ENCODE measurements around the gene REP15. TPM values are rescaled to one million over a fixed set of nuclear protein-coding genes. Genes with fewer than 3 reads are reported as not detected.

Gene REP15
- total and polyA plus RNA-seq, 2 experiments from 2014 or later = 0.38 to 0.89 TPM

DNA sequence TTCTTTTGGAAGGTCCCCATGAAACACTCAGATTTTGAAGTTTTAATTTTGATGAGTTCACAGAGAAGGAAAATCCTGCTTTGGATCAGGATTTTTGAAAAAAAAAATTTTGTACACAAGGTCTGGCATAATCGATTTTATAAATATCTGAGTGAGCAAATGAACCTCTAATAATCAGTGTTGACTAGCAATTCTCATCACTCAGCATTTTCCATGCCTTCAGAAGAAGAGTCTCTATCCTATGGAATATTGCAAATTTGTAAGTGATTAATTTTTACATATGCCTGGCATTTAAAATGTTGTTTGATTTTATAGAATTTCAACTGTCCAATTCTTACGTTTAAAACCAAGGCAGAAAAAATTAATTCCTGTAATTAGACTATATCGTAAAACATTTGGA is 30.5 kb upstream of the REP15 start:
- no peak for ATAC-seq
- Mint-ChIP-seq H3K27me3 (ENCODE audit: insufficient read depth, low read depth, poor library complexity) (no peaks in the 10 kb centered on the region), H3K4me1 (no peaks in the 10 kb centered on the region), H3K4me3 (no peak overlapping the region), H3K9me3 (no peaks in the 10 kb centered on the region), H3K27ac (no peak overlapping the region), H3K36me3 (ENCODE audit: low read depth) (peaks cover 6% of the 10 kb centered on the region; the same call in 2 of the 3 replicates)
- Histone ChIP-seq H3K4me2 (no peak overlapping the region), H3K4me1 (ENCODE audit: insufficient read depth) (no peaks in the 10 kb centered on the region), H3K27ac (ENCODE audit: low read depth) (no peak overlapping the region), H3K36me3 (ENCODE audit: insufficient read depth) (peaks cover 4% of the 10 kb centered on the region; the same call in 1 of the 2 replicates), H3K27me3 (ENCODE audit: insufficient read depth) (no peaks in the 10 kb centered on the region), H2AFZ (no peak overlapping the region), H3K9me2 (ENCODE audit: insufficient read depth) (no peaks in the 10 kb centered on the region), H4K20me1 (replicated peaks; ENCODE audit: insufficient read depth) (no peaks in the 10 kb centered on the region), H3F3A (replicated peaks; ENCODE audit: low read depth) (no peaks in the 10 kb centered on the region), H3K4me3 (no peak overlapping the region), H3K79me2 (replicated peaks; ENCODE audit: insufficient read depth) (no peaks in the 10 kb centered on the region)
- DNase-seq (ENCODE audit: low spot score) = no peak
- no peak for TF ChIP-seq POLR2AphosphoS5 (IDR thresholded peaks at IDR 0.05; ENCODE audit: low read depth)
- no peak for TF ChIP-seq ZNF114 (CRISPR knock-in tag; IDR thresholded peaks at IDR 0.05)
- TF ChIP-seq EZH2phosphoT487 (IDR thresholded peaks at IDR 0.05; ENCODE audit: unreplicated experiment) = no peak
- no peak for TF ChIP-seq ZNF462 (CRISPR knock-in tag; IDR thresholded peaks at IDR 0.05)
- TF ChIP-seq, protein P1, sequence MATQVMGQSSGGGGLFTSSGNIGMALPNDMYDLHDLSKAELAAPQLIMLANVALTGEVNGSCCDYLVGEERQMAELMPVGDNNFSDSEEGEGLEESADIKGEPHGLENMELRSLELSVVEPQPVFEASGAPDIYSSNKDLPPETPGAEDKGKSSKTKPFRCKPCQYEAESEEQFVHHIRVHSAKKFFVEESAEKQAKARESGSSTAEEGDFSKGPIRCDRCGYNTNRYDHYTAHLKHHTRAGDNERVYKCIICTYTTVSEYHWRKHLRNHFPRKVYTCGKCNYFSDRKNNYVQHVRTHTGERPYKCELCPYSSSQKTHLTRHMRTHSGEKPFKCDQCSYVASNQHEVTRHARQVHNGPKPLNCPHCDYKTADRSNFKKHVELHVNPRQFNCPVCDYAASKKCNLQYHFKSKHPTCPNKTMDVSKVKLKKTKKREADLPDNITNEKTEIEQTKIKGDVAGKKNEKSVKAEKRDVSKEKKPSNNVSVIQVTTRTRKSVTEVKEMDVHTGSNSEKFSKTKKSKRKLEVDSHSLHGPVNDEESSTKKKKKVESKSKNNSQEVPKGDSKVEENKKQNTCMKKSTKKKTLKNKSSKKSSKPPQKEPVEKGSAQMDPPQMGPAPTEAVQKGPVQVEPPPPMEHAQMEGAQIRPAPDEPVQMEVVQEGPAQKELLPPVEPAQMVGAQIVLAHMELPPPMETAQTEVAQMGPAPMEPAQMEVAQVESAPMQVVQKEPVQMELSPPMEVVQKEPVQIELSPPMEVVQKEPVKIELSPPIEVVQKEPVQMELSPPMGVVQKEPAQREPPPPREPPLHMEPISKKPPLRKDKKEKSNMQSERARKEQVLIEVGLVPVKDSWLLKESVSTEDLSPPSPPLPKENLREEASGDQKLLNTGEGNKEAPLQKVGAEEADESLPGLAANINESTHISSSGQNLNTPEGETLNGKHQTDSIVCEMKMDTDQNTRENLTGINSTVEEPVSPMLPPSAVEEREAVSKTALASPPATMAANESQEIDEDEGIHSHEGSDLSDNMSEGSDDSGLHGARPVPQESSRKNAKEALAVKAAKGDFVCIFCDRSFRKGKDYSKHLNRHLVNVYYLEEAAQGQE (IDR thresholded peaks at IDR 0.05; ENCODE audit: unreplicated experiment) = no peak
- no peak for TF ChIP-seq EZH2 (IDR thresholded peaks at IDR 0.05; ENCODE audit: low read depth, unreplicated experiment)
- TF ChIP-seq, protein P2, sequence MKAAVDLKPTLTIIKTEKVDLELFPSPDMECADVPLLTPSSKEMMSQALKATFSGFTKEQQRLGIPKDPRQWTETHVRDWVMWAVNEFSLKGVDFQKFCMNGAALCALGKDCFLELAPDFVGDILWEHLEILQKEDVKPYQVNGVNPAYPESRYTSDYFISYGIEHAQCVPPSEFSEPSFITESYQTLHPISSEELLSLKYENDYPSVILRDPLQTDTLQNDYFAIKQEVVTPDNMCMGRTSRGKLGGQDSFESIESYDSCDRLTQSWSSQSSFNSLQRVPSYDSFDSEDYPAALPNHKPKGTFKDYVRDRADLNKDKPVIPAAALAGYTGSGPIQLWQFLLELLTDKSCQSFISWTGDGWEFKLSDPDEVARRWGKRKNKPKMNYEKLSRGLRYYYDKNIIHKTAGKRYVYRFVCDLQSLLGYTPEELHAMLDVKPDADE (IDR thresholded peaks at IDR 0.05) = no peak
- TF ChIP-seq CREB1 (CRISPR knock-in tag; IDR thresholded peaks at IDR 0.05; ENCODE audit: low read depth) = no peak
- TF ChIP-seq, protein P3, sequence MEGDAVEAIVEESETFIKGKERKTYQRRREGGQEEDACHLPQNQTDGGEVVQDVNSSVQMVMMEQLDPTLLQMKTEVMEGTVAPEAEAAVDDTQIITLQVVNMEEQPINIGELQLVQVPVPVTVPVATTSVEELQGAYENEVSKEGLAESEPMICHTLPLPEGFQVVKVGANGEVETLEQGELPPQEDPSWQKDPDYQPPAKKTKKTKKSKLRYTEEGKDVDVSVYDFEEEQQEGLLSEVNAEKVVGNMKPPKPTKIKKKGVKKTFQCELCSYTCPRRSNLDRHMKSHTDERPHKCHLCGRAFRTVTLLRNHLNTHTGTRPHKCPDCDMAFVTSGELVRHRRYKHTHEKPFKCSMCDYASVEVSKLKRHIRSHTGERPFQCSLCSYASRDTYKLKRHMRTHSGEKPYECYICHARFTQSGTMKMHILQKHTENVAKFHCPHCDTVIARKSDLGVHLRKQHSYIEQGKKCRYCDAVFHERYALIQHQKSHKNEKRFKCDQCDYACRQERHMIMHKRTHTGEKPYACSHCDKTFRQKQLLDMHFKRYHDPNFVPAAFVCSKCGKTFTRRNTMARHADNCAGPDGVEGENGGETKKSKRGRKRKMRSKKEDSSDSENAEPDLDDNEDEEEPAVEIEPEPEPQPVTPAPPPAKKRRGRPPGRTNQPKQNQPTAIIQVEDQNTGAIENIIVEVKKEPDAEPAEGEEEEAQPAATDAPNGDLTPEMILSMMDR (conservative IDR thresholded peaks at IDR 0.05; ENCODE audit: low read depth in 2 of 2) = no peak
- no peak for TF ChIP-seq JUNB (IDR thresholded peaks at IDR 0.05; ENCODE audit: unreplicated experiment)
- TF ChIP-seq NANOG (IDR thresholded peaks at IDR 0.05; ENCODE audit: borderline replicate concordance) = no peak
- no peak for TF ChIP-seq STAT1 (IDR thresholded peaks at IDR 0.05; ENCODE audit: unreplicated experiment)
- TF ChIP-seq ZNF331 (CRISPR knock-in tag; IDR thresholded peaks at IDR 0.05; ENCODE audit: low read depth) = no peak

Data from GM23338 (cell line).